Measurements from ENCODE around the gene VIPR2. TPM values are rescaled to one million over a fixed set of nuclear protein-coding genes. Genes with fewer than 3 reads are reported as not detected.

Gene VIPR2
- total and polyA plus RNA-seq, 2 experiments from 2014 or later, result 1.3 to 2.7 TPM

GRCh38 chr7:159050704-159051103, 94.0 kb downstream of the VIPR2 start:
- no peak overlapping the region for H3K4me3 ChIP-seq
- TF ChIP-seq REST (IDR thresholded peaks at IDR 0.05; ENCODE audit: unreplicated experiment), result no peak
- no peak for TF ChIP-seq ETS1 (IDR thresholded peaks at IDR 0.05)
- H4K20me1 ChIP-seq (replicated peaks; ENCODE audit: insufficient read depth), result no peaks in the 10 kb centered on the region
- no peaks in the 10 kb centered on the region for H3K27me3 ChIP-seq (ENCODE audit: insufficient read depth)
- H3K79me2 ChIP-seq (replicated peaks; ENCODE audit: insufficient read depth), result no peaks in the 10 kb centered on the region
- no peak overlapping the region for H2AFZ ChIP-seq
- Mint-ChIP-seq H3K4me1 (peaks cover 6% of the 10 kb centered on the region; the same call in 1 of the 3 replicates), H3K4me3 (no peak overlapping the region), H3K27me3 (ENCODE audit: insufficient read depth, low read depth, poor library complexity) (no peaks in the 10 kb centered on the region), H3K9me3 (peaks cover 56% of the 10 kb centered on the region), H3K27ac (no peak overlapping the region), H3K36me3 (ENCODE audit: low read depth) (peaks cover 4% of the 10 kb centered on the region; the same call in 1 of the 3 replicates)
- DNase-seq (ENCODE audit: low spot score) (no peak), ATAC-seq (no peak)
- H3K27ac ChIP-seq (ENCODE audit: low read depth), result no peak overlapping the region
- peaks cover 5% of the 10 kb centered on the region; the same call in 1 of the 2 replicates for H3K4me1 ChIP-seq (ENCODE audit: insufficient read depth)
- H3K9me2 ChIP-seq (ENCODE audit: insufficient read depth), result no peaks in the 10 kb centered on the region
- no peaks in the 10 kb centered on the region for H3F3A ChIP-seq (replicated peaks; ENCODE audit: low read depth)
- H3K36me3 ChIP-seq (ENCODE audit: insufficient read depth), result no peaks in the 10 kb centered on the region
- no peak overlapping the region for H3K4me2 ChIP-seq

- peaks cover 6% of the 10 kb centered on the region; the same call in 1 of the 3 replicates for H3K4me1 Mint-ChIP-seq
- no peak for DNase-seq (ENCODE audit: low spot score)
- H3K9me2 ChIP-seq (ENCODE audit: insufficient read depth), result 0 out of 2 replicates have a peak, but pooled peaks cover 4% of the 10 kb centered on the region
- peaks cover 53% of the 10 kb centered on the region for H3K9me3 Mint-ChIP-seq
- no peak overlapping the region for H3K4me3 ChIP-seq
- H3K27me3 ChIP-seq (ENCODE audit: insufficient read depth), result no peaks in the 10 kb centered on the region
- no peak overlapping the region; the same call in 1 of the 2 replicates for H2AFZ ChIP-seq
- peaks cover 5% of the 10 kb centered on the region; the same call in 1 of the 2 replicates for H3K4me1 ChIP-seq (ENCODE audit: insufficient read depth)
- H3F3A ChIP-seq (replicated peaks; ENCODE audit: low read depth), result no peaks in the 10 kb centered on the region
- H3K4me3 Mint-ChIP-seq, result no peak overlapping the region
- no peaks in the 10 kb centered on the region for H3K79me2 ChIP-seq (replicated peaks; ENCODE audit: insufficient read depth)
- H3K27ac Mint-ChIP-seq, result no peak overlapping the region
- H3K27ac ChIP-seq (ENCODE audit: low read depth), result no peak overlapping the region
- no peak for ATAC-seq
- peaks cover 4% of the 10 kb centered on the region; the same call in 1 of the 3 replicates for H3K36me3 Mint-ChIP-seq (ENCODE audit: low read depth)
- no peak overlapping the region for H3K4me2 ChIP-seq
- no peak for TF ChIP-seq ZNF331 (CRISPR knock-in tag; IDR thresholded peaks at IDR 0.05; ENCODE audit: low read depth)
- TF ChIP-seq, protein P1, sequence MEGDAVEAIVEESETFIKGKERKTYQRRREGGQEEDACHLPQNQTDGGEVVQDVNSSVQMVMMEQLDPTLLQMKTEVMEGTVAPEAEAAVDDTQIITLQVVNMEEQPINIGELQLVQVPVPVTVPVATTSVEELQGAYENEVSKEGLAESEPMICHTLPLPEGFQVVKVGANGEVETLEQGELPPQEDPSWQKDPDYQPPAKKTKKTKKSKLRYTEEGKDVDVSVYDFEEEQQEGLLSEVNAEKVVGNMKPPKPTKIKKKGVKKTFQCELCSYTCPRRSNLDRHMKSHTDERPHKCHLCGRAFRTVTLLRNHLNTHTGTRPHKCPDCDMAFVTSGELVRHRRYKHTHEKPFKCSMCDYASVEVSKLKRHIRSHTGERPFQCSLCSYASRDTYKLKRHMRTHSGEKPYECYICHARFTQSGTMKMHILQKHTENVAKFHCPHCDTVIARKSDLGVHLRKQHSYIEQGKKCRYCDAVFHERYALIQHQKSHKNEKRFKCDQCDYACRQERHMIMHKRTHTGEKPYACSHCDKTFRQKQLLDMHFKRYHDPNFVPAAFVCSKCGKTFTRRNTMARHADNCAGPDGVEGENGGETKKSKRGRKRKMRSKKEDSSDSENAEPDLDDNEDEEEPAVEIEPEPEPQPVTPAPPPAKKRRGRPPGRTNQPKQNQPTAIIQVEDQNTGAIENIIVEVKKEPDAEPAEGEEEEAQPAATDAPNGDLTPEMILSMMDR (conservative IDR thresholded peaks at IDR 0.05; ENCODE audit: low read depth in 2 of 2), result no peak
- TF ChIP-seq STAT1 (IDR thresholded peaks at IDR 0.05; ENCODE audit: unreplicated experiment), result no peak
- no peak for TF ChIP-seq REST (IDR thresholded peaks at IDR 0.05; ENCODE audit: unreplicated experiment)
- TF ChIP-seq EZH2 (IDR thresholded peaks at IDR 0.05; ENCODE audit: low read depth, unreplicated experiment), result no peak
- no peak for TF ChIP-seq CREB1 (CRISPR knock-in tag; IDR thresholded peaks at IDR 0.05; ENCODE audit: low read depth)
- TF ChIP-seq JUNB (IDR thresholded peaks at IDR 0.05; ENCODE audit: unreplicated experiment), result no peak
- no peaks in the 10 kb centered on the region for H4K20me1 ChIP-seq (replicated peaks; ENCODE audit: insufficient read depth)
- no peaks in the 10 kb centered on the region for H3K36me3 ChIP-seq (ENCODE audit: insufficient read depth)
- H3K27me3 Mint-ChIP-seq (ENCODE audit: insufficient read depth, low read depth, poor library complexity), result peaks cover 5% of the 10 kb centered on the region
These were observed 95.2 kb downstream of the VIPR2 start for GRCh38 chr7:159049266-159050025.

Measured in GM23338 (cell line).